GM18520 (cell line): Measurements from ENCODE around the gene LRRC4C.

Experiments used
- ATAC-seq: cut with Tn5 transposase; IDR thresholded peaks from one replicate; pipeline ENCODE4 v1.9.1; 2021; ENCODE audit not compliant: unreplicated experiment

Gene LRRC4C

DNA sequence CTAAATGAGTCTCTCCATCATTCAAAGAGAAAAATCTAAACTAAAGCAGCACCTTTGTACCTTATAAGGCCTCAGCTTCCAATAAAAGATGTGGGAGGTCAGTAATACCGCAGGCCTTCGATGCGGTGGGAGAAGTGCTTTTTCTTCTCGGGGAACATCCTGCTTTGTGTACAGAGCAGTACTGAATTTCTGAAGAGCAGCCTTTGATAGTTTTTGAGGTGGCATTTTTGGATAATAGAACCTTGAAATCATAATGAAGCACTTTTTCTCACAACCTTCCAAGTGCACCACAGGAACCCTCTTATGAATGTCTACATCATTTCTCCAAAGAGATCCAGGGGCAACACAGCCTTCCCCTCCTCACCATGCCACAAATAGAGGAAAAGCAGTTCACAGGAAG lies 39.6 kb downstream of the LRRC4C start:
- no peak for ATAC-seq

DNA sequence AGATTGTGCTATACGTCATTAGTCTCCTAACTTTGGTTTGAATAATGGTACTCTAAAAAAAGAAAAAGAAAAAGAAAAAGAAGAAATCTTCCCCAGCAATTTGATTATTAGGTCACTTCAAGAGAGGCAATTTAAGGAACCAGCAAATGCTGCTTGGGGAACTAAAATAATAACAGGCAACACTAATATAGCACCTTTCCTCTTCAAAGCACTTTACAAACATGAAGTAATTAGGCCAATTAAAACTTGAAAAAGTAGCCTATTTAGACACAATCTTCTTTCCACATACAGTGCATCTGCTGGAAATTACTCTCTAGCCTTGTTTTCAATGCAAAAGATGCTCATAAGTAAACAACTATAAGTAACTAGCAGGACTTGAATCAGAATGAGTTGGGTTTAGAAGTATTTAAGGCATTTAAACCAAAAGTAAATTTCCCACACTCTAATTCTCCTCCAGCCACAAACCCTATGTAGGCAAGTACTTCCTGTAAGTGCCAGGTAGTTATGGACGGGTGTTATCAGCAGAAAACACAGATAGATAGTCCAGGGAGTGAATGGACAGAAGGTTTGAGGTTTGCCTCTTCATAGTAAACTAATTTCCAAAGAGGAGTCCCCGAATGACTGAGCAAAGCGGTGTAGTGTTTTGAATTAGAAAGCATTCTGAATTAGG lies 44.5 kb downstream of the LRRC4C start:
- ATAC-seq, result no peak

DNA sequence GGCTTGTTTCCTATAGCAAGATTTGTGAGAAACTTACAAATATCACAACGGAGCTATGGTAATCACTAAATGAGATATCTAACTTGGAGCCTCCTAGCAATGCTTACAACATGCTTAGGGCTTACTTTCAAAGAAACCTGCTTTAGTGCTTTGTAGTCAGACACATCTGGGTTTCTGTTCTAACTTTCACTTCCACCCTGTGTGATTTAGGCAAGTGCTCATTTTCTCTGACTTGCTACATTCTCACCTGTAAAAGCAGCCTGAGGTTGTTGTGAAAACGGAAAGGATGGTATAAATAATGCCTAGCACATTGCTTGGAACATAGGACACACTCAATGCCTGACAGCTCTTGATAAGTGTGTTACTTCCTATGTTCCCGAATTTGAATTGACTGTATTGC lies 45.6 kb downstream of the LRRC4C start:
- ATAC-seq, result peak; percentile 82

DNA sequence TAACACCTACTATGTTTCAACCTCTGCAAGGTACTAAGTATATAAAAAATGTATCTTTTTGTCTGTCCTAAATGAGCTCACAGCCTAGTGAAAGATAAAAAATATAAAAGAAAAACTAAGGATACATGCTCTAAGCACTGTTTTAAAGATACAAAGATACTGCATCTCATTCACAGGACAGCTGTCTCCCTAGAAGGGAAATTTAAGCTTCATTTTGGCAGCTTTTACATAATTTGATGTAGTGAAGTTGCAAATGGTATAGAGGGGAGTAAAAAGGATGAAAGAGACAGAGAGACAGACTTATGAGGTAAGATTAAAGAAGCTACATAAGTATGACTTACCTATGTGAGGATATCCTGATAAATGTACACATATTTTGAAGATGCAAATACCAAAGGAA lies 53.6 kb downstream of the LRRC4C start:
- no peak for ATAC-seq

DNA sequence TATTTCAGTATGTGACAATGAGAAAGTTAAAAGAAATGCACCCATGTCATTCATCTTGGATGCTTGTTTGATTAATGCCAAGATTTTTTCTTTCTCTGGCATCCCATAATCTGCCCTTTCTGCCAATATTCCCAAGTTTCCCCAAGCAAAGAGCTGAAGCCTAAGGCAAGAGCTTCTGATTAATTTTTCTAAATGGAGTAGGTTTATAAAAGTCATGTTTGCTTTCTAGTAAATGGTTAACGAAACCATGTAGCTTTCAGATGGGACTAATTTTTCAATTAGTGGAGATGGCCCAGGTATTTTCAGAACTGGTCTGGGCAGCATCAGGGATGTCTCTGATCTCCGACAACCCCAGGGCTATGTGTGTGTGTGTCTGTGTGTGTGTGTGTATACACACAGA lies 55.3 kb downstream of the LRRC4C start:
- ATAC-seq, result no peak

DNA sequence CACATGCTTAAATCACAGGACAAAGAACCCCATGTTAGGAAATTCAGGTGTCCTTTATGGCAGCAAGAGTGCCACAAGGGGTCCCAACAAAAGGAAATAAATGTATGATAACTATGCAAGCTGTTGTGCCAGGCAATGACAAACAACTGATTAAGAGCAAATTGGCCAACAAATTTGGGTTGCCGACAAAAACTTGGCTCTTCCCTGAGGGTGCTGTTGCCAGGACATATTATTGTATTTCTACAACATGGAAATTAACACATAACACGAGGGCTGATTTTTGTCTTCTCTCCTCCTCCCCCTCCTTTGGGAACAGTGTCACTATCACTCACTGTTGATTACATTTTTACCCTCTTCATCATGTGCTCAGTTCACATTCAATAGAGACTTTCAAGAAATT lies 56.0 kb downstream of the LRRC4C start:
- no peak for ATAC-seq

DNA sequence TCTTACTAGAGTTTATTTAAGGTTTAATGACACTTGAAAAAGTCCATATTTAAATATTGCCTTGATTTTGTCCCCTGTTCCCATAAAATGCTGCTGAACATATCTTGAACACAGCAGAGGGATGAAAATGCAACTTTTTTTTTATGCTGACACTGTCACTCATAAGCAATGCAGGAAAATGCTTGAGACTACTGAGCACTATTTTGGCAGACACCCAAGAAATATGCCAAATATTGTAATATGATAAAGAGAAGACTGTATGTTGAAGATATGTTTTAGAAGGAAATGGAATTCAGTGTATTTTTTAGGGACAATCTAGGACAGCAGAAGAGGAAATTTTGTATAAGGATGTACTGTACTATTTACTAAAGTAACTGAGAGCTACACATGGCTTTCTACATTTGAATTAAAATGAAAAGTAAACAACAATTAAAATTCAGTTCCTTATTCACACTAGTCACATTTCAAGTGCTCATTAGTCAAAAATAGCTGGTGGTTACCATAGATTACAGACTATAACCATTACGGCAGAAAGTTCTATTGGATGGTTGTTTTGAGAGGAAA lies 58.6 kb downstream of the LRRC4C start:
- ATAC-seq, result no peak

DNA sequence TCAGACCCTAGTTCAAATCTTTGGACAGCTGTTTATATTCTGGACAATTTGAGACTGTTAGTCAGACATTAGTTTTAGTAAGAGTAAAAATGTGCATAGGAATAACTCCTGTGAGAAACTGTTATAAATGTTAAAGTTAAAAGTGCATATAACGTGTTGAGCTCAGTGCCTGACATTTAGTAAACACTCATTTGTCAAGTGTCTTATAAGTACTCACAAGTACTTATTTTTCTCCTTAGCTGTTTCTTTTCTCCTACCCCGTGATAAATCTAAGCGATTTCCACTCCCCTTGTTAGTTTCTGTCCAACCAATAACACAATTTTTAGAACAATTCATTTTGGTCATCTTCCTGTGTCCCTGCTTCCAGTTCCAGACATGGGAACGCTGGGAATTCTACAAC lies 59.3 kb downstream of the LRRC4C start:
- no peak for ATAC-seq

DNA sequence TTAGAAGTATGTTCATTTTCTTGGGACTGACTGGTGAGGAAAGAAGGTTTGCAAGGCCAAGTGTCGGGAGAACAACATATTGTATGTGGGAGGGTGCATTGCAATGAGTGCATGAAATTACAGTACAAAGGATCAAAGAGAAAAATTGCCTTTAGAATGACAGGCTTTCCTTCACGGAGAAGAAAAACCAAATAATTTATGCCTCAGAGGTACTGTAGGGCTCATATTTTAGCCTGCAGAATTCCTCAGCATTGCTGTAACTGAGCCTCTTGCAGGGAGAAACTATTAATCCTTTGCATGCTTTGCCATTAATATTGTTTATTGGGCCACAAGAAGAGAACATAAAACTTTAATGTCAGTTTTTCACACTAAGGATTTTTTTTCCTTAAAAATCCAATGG lies 60.1 kb downstream of the LRRC4C start:
- no peak for ATAC-seq

DNA sequence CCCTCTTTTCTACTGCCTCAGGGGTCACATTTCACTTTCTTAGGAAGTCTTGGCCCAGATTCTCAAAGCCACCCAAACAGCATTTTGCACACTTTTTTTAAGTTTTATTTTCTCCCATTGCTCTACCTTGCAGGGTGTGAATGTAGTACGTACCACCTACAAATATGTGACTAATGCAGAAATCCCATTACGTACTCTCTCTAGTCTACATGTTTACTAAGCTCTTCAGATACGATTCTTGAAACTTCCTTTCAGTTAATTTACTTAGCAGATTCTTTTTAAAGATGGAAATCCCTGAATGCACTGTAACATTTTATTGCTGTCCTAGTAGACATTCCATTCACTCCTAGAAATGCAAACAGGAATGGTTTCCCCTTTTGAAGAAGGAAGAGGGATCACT lies 61.3 kb downstream of the LRRC4C start:
- no peak for ATAC-seq

DNA sequence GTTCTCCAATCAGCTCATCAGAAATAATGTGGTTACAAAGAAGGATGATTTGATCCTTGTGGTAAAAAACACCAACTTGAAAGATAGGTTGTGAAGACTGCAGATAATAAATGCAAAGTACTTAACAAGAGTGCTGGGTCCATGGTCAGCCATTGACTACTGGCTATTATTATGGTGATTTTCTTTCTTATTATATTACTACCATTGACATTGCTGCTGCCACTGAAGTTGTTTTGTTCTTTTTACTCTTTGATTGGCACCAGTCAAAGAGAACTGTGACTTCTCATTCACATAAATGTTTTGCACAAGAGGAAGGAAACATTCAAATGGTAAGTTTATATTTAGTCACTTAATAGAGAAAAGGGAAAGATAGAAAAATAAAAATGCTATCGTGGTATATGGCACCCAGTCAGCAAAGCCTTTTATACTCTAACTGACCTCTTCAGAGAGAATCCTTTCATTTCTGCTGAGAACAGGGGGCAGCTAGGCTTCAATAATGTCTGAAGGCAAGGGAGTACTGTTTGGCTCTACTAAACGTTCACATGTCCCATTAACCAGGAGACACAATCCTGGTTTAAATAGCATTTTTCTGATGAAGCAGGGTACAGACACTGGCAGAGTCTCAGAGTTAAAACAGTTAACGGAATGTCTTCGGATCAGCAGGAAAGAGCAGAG lies 64.8 kb downstream of the LRRC4C start:
- no peak for ATAC-seq

DNA sequence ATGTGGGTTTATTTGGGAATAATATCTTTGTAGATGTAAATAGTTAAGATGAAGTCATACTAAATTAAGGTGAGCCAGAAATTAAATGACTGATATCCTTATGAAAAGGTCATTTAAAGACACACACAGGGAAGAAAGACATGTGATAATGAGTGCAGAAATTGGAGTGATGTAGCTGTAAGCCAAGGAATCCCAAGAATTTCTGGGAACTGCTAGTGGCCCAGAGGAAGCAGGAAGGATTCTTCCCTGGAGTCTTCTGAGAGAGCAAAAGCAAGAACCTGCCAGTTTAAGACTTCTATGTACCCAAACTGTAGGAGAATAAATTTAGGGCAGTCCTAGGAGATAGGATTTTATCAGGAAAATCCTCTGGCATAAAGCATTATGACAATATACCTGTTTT lies 66.9 kb downstream of the LRRC4C start:
- ATAC-seq, result no peak

DNA sequence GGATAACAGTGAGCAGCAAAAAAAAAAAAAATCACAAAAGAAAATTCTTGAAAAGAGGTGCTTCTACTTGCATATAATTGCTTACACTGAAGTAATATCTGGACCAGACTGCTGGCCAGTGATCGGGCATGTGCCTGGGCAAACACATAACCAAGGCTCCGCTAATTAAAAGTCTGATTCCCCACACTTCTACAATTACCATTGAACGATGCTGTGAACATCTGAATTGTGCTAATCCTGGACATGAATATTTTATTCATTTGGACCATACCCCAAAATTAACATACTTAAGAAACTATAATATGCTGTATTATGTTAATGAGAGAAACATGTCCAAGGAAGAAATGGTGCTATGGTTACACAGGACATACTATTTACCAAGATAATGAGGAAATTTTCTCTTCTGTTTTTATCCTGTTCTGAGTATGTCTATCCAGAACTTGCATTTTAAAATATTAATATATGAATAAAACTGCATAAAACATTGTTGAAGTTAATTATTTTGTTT lies 69.8 kb downstream of the LRRC4C start:
- ATAC-seq, result no peak

DNA sequence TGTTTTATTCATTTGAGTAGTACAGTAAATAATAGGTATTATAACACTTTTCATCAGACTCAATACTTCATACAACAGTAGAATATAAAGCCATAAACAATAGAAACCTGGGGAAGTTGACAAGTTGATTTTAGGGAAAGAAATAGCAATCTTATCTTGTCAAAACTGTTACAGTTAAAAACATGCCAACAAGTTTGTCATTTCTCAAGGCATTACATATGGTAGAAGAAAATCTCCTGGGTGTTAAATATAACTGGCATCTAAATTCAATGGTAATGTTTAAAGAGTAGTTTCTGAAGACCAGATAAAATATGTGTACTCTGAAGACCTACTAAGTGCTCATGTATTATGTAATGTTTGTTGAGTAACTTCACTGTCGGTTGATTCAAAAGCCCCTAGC lies 75.1 kb downstream of the LRRC4C start:
- ATAC-seq, result no peak

DNA sequence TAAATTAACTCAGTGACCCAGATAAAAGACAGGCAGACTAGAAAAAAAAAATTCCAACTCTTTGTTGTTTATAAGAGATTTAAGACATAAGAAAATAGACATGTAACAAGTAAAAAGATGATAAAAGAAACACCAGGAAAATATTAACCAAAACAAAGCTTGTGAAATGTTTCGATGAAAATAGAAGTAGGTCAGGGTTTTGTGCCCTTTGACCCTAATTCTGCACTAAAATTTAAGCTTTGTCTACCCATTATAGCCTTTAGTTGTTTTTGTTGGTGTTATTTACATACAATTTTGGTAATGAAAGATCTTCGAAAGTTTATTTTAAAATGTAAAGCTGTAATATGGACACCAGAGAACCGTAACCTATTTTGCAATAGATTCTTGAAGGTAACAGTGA lies 75.7 kb downstream of the LRRC4C start:
- no peak for ATAC-seq

DNA sequence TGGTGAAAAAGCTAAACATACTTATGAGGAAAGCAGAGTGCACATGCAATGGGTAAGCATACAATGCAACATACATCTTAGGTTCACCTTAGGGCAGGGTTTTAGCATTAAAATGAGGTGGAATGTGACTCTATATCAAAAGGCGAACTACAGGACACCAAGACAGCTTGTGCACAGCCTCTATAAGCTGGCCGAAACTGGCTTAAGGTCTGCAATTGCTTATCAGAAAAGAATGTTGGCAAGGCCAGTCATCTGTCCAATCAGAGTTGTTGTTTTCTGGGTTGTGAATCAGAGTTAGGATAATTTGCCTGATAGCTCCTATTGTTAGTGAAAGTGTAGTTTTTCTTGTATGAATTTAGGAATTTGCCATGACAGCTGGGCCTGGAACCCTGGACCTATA lies 76.5 kb downstream of the LRRC4C start:
- no peak for ATAC-seq

DNA sequence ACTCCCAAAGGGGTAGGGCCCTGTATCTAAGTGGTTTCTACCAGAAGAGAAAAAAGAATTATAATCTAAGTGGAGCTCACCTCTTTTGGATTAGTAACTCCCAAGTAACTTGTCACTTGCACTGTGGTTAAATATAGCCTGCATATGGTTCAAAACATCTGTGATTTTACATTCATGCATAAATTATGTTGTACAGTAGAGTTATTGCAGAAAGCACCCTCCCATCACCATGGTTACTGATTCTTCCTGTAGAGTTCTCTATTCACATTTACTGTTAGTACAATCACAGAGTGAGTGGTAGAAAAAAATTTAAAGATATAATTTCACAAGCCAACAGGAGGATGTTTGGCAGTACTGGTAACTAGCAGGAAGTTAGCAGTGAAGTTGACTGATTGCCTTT lies 80.4 kb downstream of the LRRC4C start:
- ATAC-seq, result no peak

DNA sequence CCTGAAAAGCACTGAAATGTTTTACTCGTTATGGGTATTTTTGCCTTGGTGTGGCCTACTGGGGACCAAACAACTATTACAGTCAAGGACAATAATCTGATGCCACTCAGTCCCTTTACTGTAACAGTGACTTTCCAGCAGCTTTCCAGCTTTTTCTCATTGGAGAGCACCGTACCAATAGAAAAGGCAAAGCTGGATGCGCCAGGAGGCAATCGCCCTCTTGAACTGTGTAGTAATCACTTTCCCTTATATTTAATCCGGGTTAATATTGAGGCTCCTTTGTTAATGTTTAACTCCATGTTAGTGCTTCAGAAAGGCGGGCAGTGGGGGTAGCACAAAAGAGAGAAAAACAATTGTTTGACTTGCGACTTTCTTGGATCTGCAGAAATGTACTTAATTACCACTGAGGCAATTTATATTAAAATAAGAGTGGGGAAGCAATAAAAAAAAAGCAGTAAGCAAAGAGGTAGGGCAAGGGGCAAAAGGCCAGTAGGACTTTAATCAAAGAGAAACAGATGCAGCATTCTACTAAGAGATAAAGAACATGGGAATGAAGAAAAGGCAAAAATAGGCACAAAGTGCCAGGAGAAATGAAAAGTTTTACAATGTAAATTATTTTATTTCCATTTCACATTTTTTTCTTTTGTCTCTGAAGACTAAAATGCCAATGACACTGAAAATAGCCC lies 81.6 kb downstream of the LRRC4C start:
- no peak for ATAC-seq

DNA sequence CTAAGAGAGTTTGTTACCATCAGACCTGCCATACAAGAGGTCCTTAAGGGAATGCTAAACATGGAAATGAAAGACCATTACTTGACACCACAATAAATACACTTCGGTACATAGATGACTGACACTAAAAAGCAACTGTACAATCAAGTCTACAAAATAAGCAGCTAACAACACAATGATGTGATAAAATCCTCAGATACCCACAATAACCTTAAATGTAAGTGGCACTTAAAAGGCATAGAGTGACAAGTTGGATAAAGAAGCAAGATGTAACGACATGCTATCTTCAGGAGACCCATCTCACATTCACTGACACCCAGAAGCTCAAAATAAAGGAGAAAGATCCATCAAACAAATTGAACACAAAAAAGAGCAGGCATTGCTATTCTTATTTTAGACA lies 107.6 kb downstream of the LRRC4C start:
- ATAC-seq, result no peak

DNA sequence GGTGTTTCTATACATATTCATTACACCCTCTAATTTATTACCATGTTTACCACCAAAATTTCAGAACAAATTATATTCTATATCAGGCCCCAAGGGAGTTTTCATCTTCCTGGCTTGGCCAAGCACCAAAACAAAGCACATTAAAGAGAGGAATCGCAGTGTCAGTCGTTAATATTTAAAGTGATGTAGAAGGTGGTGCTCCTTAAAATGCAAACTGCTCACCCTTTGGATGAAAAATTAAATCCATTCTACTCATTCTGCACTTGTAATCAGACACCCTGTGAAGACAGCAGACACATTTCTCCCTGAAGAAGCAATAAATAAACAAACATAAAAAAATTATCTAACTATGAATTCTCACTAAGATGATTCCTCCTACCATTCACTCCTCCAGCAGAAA lies 113.4 kb downstream of the LRRC4C start:
- no peak for ATAC-seq

DNA sequence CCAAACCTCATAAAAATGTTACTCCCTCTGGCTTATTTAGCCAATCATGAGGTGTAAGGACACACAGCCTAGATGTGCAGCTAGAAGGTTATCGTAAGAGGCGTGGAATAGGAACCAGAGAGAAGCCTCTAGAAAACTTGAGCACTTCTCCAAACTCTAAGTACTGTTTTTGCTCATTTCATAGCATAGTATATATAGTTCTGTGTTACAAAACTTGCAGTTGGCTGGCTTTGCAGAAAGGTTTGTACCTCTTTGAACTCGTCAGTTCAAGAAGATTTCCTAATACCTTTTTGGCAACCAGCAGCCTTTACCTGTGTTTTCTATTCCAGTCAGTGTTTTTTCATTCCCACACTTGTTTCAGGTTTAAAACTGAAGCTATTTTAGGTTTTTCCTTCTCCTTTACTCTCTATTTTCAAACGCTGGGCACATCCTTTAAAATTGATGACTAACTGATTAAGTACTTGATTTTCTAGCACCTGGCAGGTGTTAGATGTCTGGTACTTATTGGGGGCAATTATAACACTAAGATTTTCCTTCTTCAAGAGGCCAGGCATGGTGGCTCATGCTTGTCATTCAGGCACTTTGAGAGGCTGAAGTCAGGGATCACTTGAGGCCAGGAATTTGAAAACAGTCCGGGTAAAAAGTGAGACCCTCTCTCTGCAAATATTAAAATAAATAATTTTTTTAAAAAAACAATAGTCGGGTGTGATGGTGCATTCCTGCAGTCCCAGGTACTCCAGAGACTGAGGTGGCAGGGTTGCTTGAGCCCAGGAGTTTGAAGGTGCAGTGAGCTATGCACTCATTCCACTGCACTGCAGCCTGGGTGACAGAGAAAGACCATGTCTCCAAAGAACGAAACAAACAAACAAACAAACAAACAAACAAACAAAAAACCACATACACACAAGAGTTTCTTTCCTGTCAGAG lies 125.2 kb downstream of the LRRC4C start:
- no peak for ATAC-seq
